HepG2 (cell line): Measurements from ENCODE around the gene TRAF5. TPM values are rescaled to one million over a fixed set of nuclear protein-coding genes. Genes with fewer than 3 reads are reported as not detected.

Source experiments
- ATAC-seq: fragments of 200-7000 bp; cut with Tn5 transposase; 3 replicates; pipeline ENCODE4 v1.9.1; 2020; ENCODE audit warnings: mild to moderate bottlenecking, moderate library complexity
- BruUV-seq: library from RNA; stranded (reverse); fragments of 400-500 nt; replicated peaks from 2 replicates; lab custom pipeline; 2021; lab: Mats Ljungman, UMichigan
- CTCF ChIA-PET: fragments of 300-600 bp; formaldehyde crosslinking; extraction: SDS; loops from one replicate; lab custom pipeline; 2021; ENCODE audit warnings: low total read pairs, inconsistent platforms, low intra/inter-chr PET ratio; lab: Yijun Ruan, JAX
- POLR2A ChIA-PET: fragments of 350-600 bp; sonication (Branson Sonifier 250); formaldehyde crosslinking; loops from one replicate; lab custom pipeline; 2020; ENCODE audit warnings: antibody characterized with exemption, inconsistent platforms; lab: Yijun Ruan, JAX
- DNase-seq: peaks from one replicate; pipeline ENCODE4 v3.0.0-alpha.2; 2015; ENCODE audit warnings: low spot score
- FAIRE-seq: peaks from 3 replicates; lab custom pipeline; 2011; peaks lifted over from hg19 to GRCh38; lab: Jason Lieb, UNC
- H2AFZ ChIP-seq: one replicate; pipeline ENCODE4 v1.6.1; 2011; ENCODE audit warnings: low read length, inconsistent platforms
- H3K27ac ChIP-seq: fragments of 300-600 bp; 3 replicates; pipeline ENCODE4 v1.8.0; 2011; ENCODE audit warnings: mixed run types, mild to moderate bottlenecking, mixed read lengths, low read length, inconsistent platforms; ENCODE audit not compliant: insufficient read depth; ENCODE audit errors: extremely low read length
- H3K27me3 ChIP-seq, 2 experiments: fragments of 200-600 bp in 1 of 2; 2 replicates in 1 of 2; 3 replicates in 1 of 2; pipeline versions ENCODE4 v1.6.0 to v1.8.0; 2011; ENCODE audit warnings: low read length in 2 of 2, mild to moderate bottlenecking in 2 of 2, moderate library complexity in 2 of 2, inconsistent platforms in 1 of 2; ENCODE audit not compliant: insufficient read depth in 2 of 2, control insufficient read depth in 1 of 2
- H3K36me3 ChIP-seq, 2 experiments: fragments of 200-600 bp in 1 of 2; replicated peaks in 1 of 2; 2 replicates in 1 of 2; 3 replicates in 1 of 2; pipeline versions ENCODE4 v1.5.1 to v1.8.0; 2011; ENCODE audit warnings: low read length in 2 of 2, inconsistent platforms in 1 of 2; ENCODE audit not compliant: insufficient read depth in 2 of 2, control insufficient read depth in 1 of 2
- H3K4me1 ChIP-seq: 2 replicates; pipeline ENCODE4 v1.5.1; 2012; ENCODE audit warnings: low read length, inconsistent platforms; ENCODE audit not compliant: insufficient read depth
- H3K4me2 ChIP-seq: 2 replicates; pipeline ENCODE4 v1.6.0; 2011; ENCODE audit warnings: low read depth, low read length, inconsistent platforms
- H3K4me3 ChIP-seq, 3 experiments: fragments of 200-600 bp in 1 of 3; sonication (generic), shearing (Covaris generic) in 1 of 3; replicated peaks in 1 of 3; 2 replicates each; pipeline ENCODE4 v1.5.1; 2011 to 2016; ENCODE audit warnings: low read length in 3 of 3, inconsistent platforms in 2 of 3, low read depth in 2 of 3, mild to moderate bottlenecking in 2 of 3, control low read depth in 1 of 3, mixed read lengths in 1 of 3; ENCODE audit not compliant: insufficient read depth in 1 of 3
- H3K79me2 ChIP-seq: one replicate; pipeline ENCODE4 v1.6.1; 2011; ENCODE audit warnings: low read length, inconsistent platforms; ENCODE audit not compliant: insufficient read depth
- H3K9ac ChIP-seq: 2 replicates; pipeline ENCODE4 v1.6.0; 2011; ENCODE audit warnings: mild to moderate bottlenecking, low read depth, low read length, inconsistent platforms; ENCODE audit not compliant: insufficient read depth
- H3K9me3 ChIP-seq: 2 replicates; pipeline ENCODE4 v1.5.1; 2012; ENCODE audit warnings: mild to moderate bottlenecking, low read length
- H4K20me1 ChIP-seq: 2 replicates; pipeline ENCODE4 v1.6.0; 2011; ENCODE audit warnings: inconsistent platforms, mild to moderate bottlenecking, low read length, moderate library complexity; ENCODE audit not compliant: insufficient read depth
- AHR ChIP-seq: IDR thresholded peaks from 2 replicates; pipeline ENCODE4 v1.6.1; 2018; ENCODE audit warnings: missing genetic modification reagents, missing compliant biosample characterization
- JUN ChIP-seq: sonication (generic); formaldehyde crosslinking; IDR thresholded peaks from 2 replicates; pipeline ENCODE4 v1.4.0; 2020; ENCODE audit warnings: mild to moderate bottlenecking, missing genetic modification reagents
- MAFG ChIP-seq: sonication (generic); formaldehyde crosslinking; IDR thresholded peaks from 2 replicates; pipeline ENCODE4 v1.5.1; 2020; ENCODE audit warnings: mild to moderate bottlenecking, missing genetic modification reagents
- PCBP2 ChIP-seq: fragments of 200-400 bp; formaldehyde crosslinking; optimal IDR thresholded peaks from 2 replicates; pipeline ENCODE3; 2018; ENCODE audit warnings: low read length, low read depth; ENCODE audit not compliant: poor library complexity, severe bottlenecking
- XRCC5 ChIP-seq: fragments of 200-400 bp; formaldehyde crosslinking; optimal IDR thresholded peaks from 2 replicates; pipeline ENCODE3; 2017; ENCODE audit warnings: mild to moderate bottlenecking, low read length
- ZBTB7A ChIP-seq: sonication (generic); formaldehyde crosslinking; IDR thresholded peaks from 2 replicates; pipeline ENCODE4 v1.8.0; 2022; ENCODE audit warnings: mild to moderate bottlenecking, missing genetic modification reagents
- ZNF205 ChIP-seq: IDR thresholded peaks from 2 replicates; pipeline ENCODE4 v1.6.1; 2018; ENCODE audit warnings: missing biosample characterization, missing genetic modification reagents
- ZNF446 ChIP-seq: sonication (generic); formaldehyde crosslinking; IDR thresholded peaks from 2 replicates; pipeline ENCODE4 v1.5.0; 2020; ENCODE audit warnings: mild to moderate bottlenecking, missing genetic modification reagents
- ZNF780A ChIP-seq: sonication (generic); formaldehyde crosslinking; IDR thresholded peaks from 2 replicates; pipeline ENCODE4 v1.8.0; 2022; ENCODE audit warnings: mild to moderate bottlenecking, missing genetic modification reagents, moderate library complexity
- ZSCAN20 ChIP-seq: sonication (generic); formaldehyde crosslinking; IDR thresholded peaks from 2 replicates; pipeline ENCODE4 v1.4.0; 2020; ENCODE audit warnings: missing genetic modification reagents, mild to moderate bottlenecking, borderline replicate concordance
- WGBS: methylation state at CpG from one replicate; pipeline ENCODE4 v1.1.6; 2017; ENCODE audit warnings: low lambda C conversion rate; 5-methylcytosine and 5-hydroxymethylcytosine counted together
- in situ Hi-C: cut with HindIII; loops from 2 replicates; pipeline ENCODE4 v1.10.0; 2017; ENCODE audit warnings: low pct_unique_long_range_greater_than_20kb; ENCODE audit not compliant: extremely low pct_ligation_motif_present
- intact Hi-C: fragments of 100-400 bp; cut with micrococcal nuclease; formaldehyde crosslinking; loops from one replicate; pipeline ENCODE4 v1.10.0; 2022; ENCODE audit not compliant: unreplicated experiment
- polyA plus RNA-seq, 8 experiments: library from polyadenylated mRNA; depleted of rRNA in 3 of 8; stranded (reverse) in 7 of 8; unstranded in 1 of 8; fragments of >200 nt; fragmentation: Illumina TruSeq in 4 of 8; extraction: Trizol in 4 of 8; gene quantifications; 2 replicates each; pipeline versions ENCODE4 v1.2.1 to v1.2.3, GENCODE V29; 2011 to 2016; ENCODE audit warnings: low read depth in 4 of 8, missing spikeins in 1 of 8, mixed read lengths in 1 of 8; ENCODE audit not compliant: insufficient read depth in 1 of 8
- total RNA-seq, 5 experiments: library from RNA; depleted of rRNA; stranded (reverse); fragments of >200 nt; fragmentation: Illumina TruSeq; extraction: Trizol; gene quantifications; 2 replicates each; pipeline ENCODE4 v1.2.3, GENCODE V29; 2016; ENCODE audit warnings: low read depth in 1 of 5

TRAF5 gene
- total and polyA plus RNA-seq, 2 of the 13 experiments (the other 11 are each of a cell fraction or from before 2014, with no cell fraction given) = 0.27 to 1.6 TPM

GRCh38 chr1:211369640-211370039 lies 43.0 kb downstream of the TRAF5 start:
- Histone ChIP-seq H3K9ac (no peak overlapping the region), H3K79me2 (no peaks in the 10 kb centered on the region), H3K4me1 (peaks cover 7% of the 10 kb centered on the region), H3K4me2 (no peak overlapping the region), H2AFZ (no peak overlapping the region), H3K4me3 (no peak overlapping the region), H3K36me3 (no peaks in the 10 kb centered on the region), H3K27me3 (no peaks in the 10 kb centered on the region), H4K20me1 (no peaks in the 10 kb centered on the region), H3K27ac (no peak overlapping the region), H3K9me3 (no peaks in the 10 kb centered on the region)
- in situ Hi-C loops (no loop called here), intact Hi-C loops (no loop called here)
- DNase-seq (no peak), FAIRE-seq (no peak), ATAC-seq (no peak)
- POLR2A ChIA-PET = no interaction called here
- WGBS = 72% methylated on average over 9 of the region's 9 CpGs
- CTCF ChIA-PET = no interaction called here
- TF ChIP-seq PCBP2 (no peak), ZNF446 (CRISPR knock-in tag) (no peak), MAFG (no peak), ZNF205 (no peak), JUN (CRISPR knock-in tag) (no peak), ZNF780A (no peak), AHR (CRISPR knock-in tag) (no peak)
- BruUV-seq = no TSS peak

GRCh38 chr1:211370669-211371068 lies 44.0 kb downstream of the TRAF5 start:
- H3K27ac ChIP-seq = no peak overlapping the region
- H3K79me2 ChIP-seq = no peaks in the 10 kb centered on the region
- CTCF ChIA-PET = no interaction called here
- no peaks in the 10 kb centered on the region for H3K36me3 ChIP-seq
- H3K27me3 ChIP-seq = no peaks in the 10 kb centered on the region
- ATAC-seq = no peak
- peaks cover 17% of the 10 kb centered on the region for H3K4me1 ChIP-seq
- no peak overlapping the region for H3K4me3 ChIP-seq
- TF ChIP-seq XRCC5 = no peak
- no peak for TF ChIP-seq ZSCAN20 (CRISPR knock-in tag)
- no peak for TF ChIP-seq ZBTB7A (CRISPR knock-in tag)
- TF ChIP-seq, all 625 proteins: peak for 0
- 44% methylated on average over 2 of the region's 2 CpGs for WGBS
- H3K9me3 ChIP-seq = no peaks in the 10 kb centered on the region
- in situ Hi-C loops = no loop called here
- no peaks in the 10 kb centered on the region for H4K20me1 ChIP-seq
- intact Hi-C loops = no loop called here
- no peak overlapping the region for H3K4me2 ChIP-seq
- POLR2A ChIA-PET = no interaction called here
- FAIRE-seq (no peak), DNase-seq (no peak)
- H2AFZ ChIP-seq = no peak overlapping the region
- no TSS peak for BruUV-seq
- H3K9ac ChIP-seq = no peak overlapping the region
